ENCODE measurements around the gene FRY. TPM values are rescaled to one million over a fixed set of nuclear protein-coding genes. Genes with fewer than 3 reads are reported as not detected.

Gene FRY
- total RNA-seq, 2 donors from 2014 or later, result 7.0 to 10.8 TPM

GRCh38 chr13:32187651-32188050 lies 156.1 kb downstream of the FRY start:
- no peak overlapping the region for H3K4me3 Mint-ChIP-seq
- no peaks in the 10 kb centered on the region for H3K4me1 Mint-ChIP-seq
- no peaks in the 10 kb centered on the region for H3K9me3 Mint-ChIP-seq

GRCh38 chr13:32191452-32191998 lies 160.0 kb downstream of the FRY start:
- Mint-ChIP-seq H3K4me3 (no peak overlapping the region), H3K4me1 (no peaks in the 10 kb centered on the region), H3K27ac (no peak overlapping the region), H3K27me3 (no peaks in the 10 kb centered on the region), H3K9me3 (no peaks in the 10 kb centered on the region), H3K36me3 (ENCODE audit: low read depth) (peaks cover 40% of the 10 kb centered on the region)
- ATAC-seq (replicated peaks), result no peak

More at GRCh38 chr13:32187651-32188050, 156.1 kb downstream of the FRY start:
- no peak for ATAC-seq (replicated peaks)
- Mint-ChIP-seq H3K27ac (no peak overlapping the region), H3K27me3 (no peaks in the 10 kb centered on the region), H3K36me3 (ENCODE audit: low read depth) (peaks cover 65% of the 10 kb centered on the region)

GRCh38 chr13:32195713-32196112 lies 164.1 kb downstream of the FRY start:
- Mint-ChIP-seq H3K4me3 (no peak overlapping the region), H3K4me1 (no peaks in the 10 kb centered on the region), H3K27ac (no peak overlapping the region), H3K27me3 (no peaks in the 10 kb centered on the region), H3K36me3 (ENCODE audit: low read depth) (peaks cover 10% of the 10 kb centered on the region), H3K9me3 (no peaks in the 10 kb centered on the region)
- ATAC-seq (replicated peaks), result no peak

- no peak for ATAC-seq (replicated peaks)
- no peaks in the 10 kb centered on the region for H3K27me3 Mint-ChIP-seq
- no peaks in the 10 kb centered on the region for H3K4me1 Mint-ChIP-seq
- H3K9me3 Mint-ChIP-seq, result no peaks in the 10 kb centered on the region
- peaks cover 7% of the 10 kb centered on the region for H3K36me3 Mint-ChIP-seq (ENCODE audit: low read depth)
- no peak overlapping the region for H3K27ac Mint-ChIP-seq
- H3K4me3 Mint-ChIP-seq, result no peak overlapping the region
Observed at GRCh38 chr13:32199168-32199567, 167.6 kb downstream of the FRY start.

- Mint-ChIP-seq H3K4me1 (no peaks in the 10 kb centered on the region), H3K9me3 (no peaks in the 10 kb centered on the region), H3K36me3 (ENCODE audit: low read depth) (no peaks in the 10 kb centered on the region), H3K4me3 (no peak overlapping the region), H3K27ac (no peak overlapping the region), H3K27me3 (no peaks in the 10 kb centered on the region)
- no peak for ATAC-seq (replicated peaks)
Observed at GRCh38 chr13:32200741-32201140, 169.2 kb downstream of the FRY start.

- Mint-ChIP-seq H3K27me3 (no peaks in the 10 kb centered on the region), H3K27ac (no peak overlapping the region), H3K4me1 (no peaks in the 10 kb centered on the region), H3K4me3 (no peak overlapping the region), H3K36me3 (ENCODE audit: low read depth) (no peaks in the 10 kb centered on the region), H3K9me3 (no peaks in the 10 kb centered on the region)
- ATAC-seq (replicated peaks), result no peak
Observed at GRCh38 chr13:32201809-32202208, 170.2 kb downstream of the FRY start.

GRCh38 chr13:32202268-32202667 lies 170.7 kb downstream of the FRY start:
- Mint-ChIP-seq H3K4me3 (no peak overlapping the region), H3K27ac (no peak overlapping the region), H3K27me3 (no peaks in the 10 kb centered on the region), H3K4me1 (no peaks in the 10 kb centered on the region), H3K36me3 (ENCODE audit: low read depth) (no peaks in the 10 kb centered on the region), H3K9me3 (no peaks in the 10 kb centered on the region)
- no peak for ATAC-seq (replicated peaks)

GRCh38 chr13:32203221-32203620 lies 171.6 kb downstream of the FRY start:
- ATAC-seq (replicated peaks), result no peak
- Mint-ChIP-seq H3K27ac (no peak overlapping the region), H3K4me1 (no peaks in the 10 kb centered on the region), H3K27me3 (no peaks in the 10 kb centered on the region), H3K4me3 (no peak overlapping the region), H3K36me3 (ENCODE audit: low read depth) (peaks cover under 1% of the 10 kb centered on the region), H3K9me3 (no peaks in the 10 kb centered on the region)

GRCh38 chr13:32203736-32204135 lies 172.2 kb downstream of the FRY start:
- ATAC-seq (replicated peaks), result no peak
- Mint-ChIP-seq H3K27ac (no peak overlapping the region), H3K4me3 (no peak overlapping the region), H3K27me3 (no peaks in the 10 kb centered on the region), H3K9me3 (no peaks in the 10 kb centered on the region), H3K4me1 (no peaks in the 10 kb centered on the region), H3K36me3 (ENCODE audit: low read depth) (peaks cover 6% of the 10 kb centered on the region)

GRCh38 chr13:32205431-32206096 lies 174.0 kb downstream of the FRY start:
- H3K9me3 Mint-ChIP-seq, result no peaks in the 10 kb centered on the region
- peaks cover 21% of the 10 kb centered on the region for H3K36me3 Mint-ChIP-seq (ENCODE audit: low read depth)
- H3K27me3 Mint-ChIP-seq, result no peaks in the 10 kb centered on the region
- no peak for ATAC-seq (replicated peaks)
- no peak overlapping the region for H3K27ac Mint-ChIP-seq
- H3K4me3 Mint-ChIP-seq, result no peak overlapping the region
- no peaks in the 10 kb centered on the region for H3K4me1 Mint-ChIP-seq

GRCh38 chr13:32206097-32206740 lies 174.6 kb downstream of the FRY start:
- Mint-ChIP-seq H3K4me1 (no peaks in the 10 kb centered on the region), H3K27ac (no peak overlapping the region), H3K4me3 (no peak overlapping the region), H3K36me3 (ENCODE audit: low read depth) (peaks cover 28% of the 10 kb centered on the region), H3K27me3 (no peaks in the 10 kb centered on the region), H3K9me3 (no peaks in the 10 kb centered on the region)
- no peak for ATAC-seq (replicated peaks)

GRCh38 chr13:32208860-32209259 lies 177.3 kb downstream of the FRY start:
- Mint-ChIP-seq H3K4me1 (no peaks in the 10 kb centered on the region), H3K27me3 (no peaks in the 10 kb centered on the region), H3K27ac (no peak overlapping the region), H3K36me3 (ENCODE audit: low read depth) (peaks cover 53% of the 10 kb centered on the region), H3K9me3 (no peaks in the 10 kb centered on the region), H3K4me3 (no peak overlapping the region)
- ATAC-seq (replicated peaks), result no peak

- Mint-ChIP-seq H3K27me3 (no peaks in the 10 kb centered on the region), H3K9me3 (no peaks in the 10 kb centered on the region), H3K36me3 (ENCODE audit: low read depth) (peaks cover 61% of the 10 kb centered on the region), H3K27ac (no peak overlapping the region), H3K4me3 (no peak overlapping the region), H3K4me1 (no peaks in the 10 kb centered on the region)
- ATAC-seq (replicated peaks), result no peak
Observed at GRCh38 chr13:32209652-32210051, 178.1 kb downstream of the FRY start.

GRCh38 chr13:32210101-32210500 lies 178.5 kb downstream of the FRY start:
- Mint-ChIP-seq H3K9me3 (no peaks in the 10 kb centered on the region), H3K36me3 (ENCODE audit: low read depth) (peaks cover 64% of the 10 kb centered on the region), H3K27me3 (no peaks in the 10 kb centered on the region), H3K4me3 (no peak overlapping the region), H3K4me1 (no peaks in the 10 kb centered on the region), H3K27ac (no peak overlapping the region)
- no peak for ATAC-seq (replicated peaks)

GRCh38 chr13:32211813-32212212 lies 180.2 kb downstream of the FRY start:
- H3K36me3 Mint-ChIP-seq (ENCODE audit: low read depth), result peaks cover 70% of the 10 kb centered on the region
- no peaks in the 10 kb centered on the region for H3K4me1 Mint-ChIP-seq
- ATAC-seq (replicated peaks), result no peak
- no peaks in the 10 kb centered on the region for H3K9me3 Mint-ChIP-seq
- no peak overlapping the region for H3K4me3 Mint-ChIP-seq
- peak overlapping the region; percentile 61 for H3K27ac Mint-ChIP-seq
- no peaks in the 10 kb centered on the region for H3K27me3 Mint-ChIP-seq

Data from activated T-helper 17 cell treated with anti-CD3 and anti-CD28 coated beads, Interleukin-2, amount 50 U/mL, for 72 hours (primary cell).